OCI-LY1 (cell line): ENCODE measurements around the gene STRADA.
A peak's percentile ranks its signal among the peaks of the same experiment; 100 is the strongest.

Experiments
- H2AFZ ChIP-seq: fragments of 200-600 bp; sonication (generic), shearing (Covaris generic); 2 replicates; pipeline ENCODE4 v1.6.0; 2014; ENCODE audit warnings: antibody characterized with exemption, mild to moderate bottlenecking, low read length
- H3F3A ChIP-seq: fragments of 200-600 bp; sonication (generic), shearing (Covaris generic); 2 replicates; pipeline ENCODE4 v1.6.0; 2014; ENCODE audit warnings: mild to moderate bottlenecking, antibody characterized with exemption, low read length, moderate library complexity; ENCODE audit not compliant: insufficient read depth
- H3K27ac ChIP-seq: fragments of 200-600 bp; sonication (generic); 2 replicates; pipeline ENCODE4 v1.5.1; 2014; ENCODE audit warnings: low read length, mixed run types, mild to moderate bottlenecking, low read depth; ENCODE audit not compliant: poor library complexity, severe bottlenecking
- H3K27me3 ChIP-seq: fragments of 200-600 bp; sonication (generic); 2 replicates; pipeline ENCODE4 v1.6.0; 2014; ENCODE audit warnings: antibody characterized with exemption, mild to moderate bottlenecking, low read length, moderate library complexity; ENCODE audit not compliant: insufficient read depth
- H3K36me3 ChIP-seq: fragments of 200-600 bp; sonication (generic); 2 replicates; pipeline ENCODE4 v1.6.1; 2014; ENCODE audit warnings: mild to moderate bottlenecking, antibody characterized with exemption, low read length, moderate library complexity, mixed read lengths; ENCODE audit not compliant: insufficient read depth
- H3K4me1 ChIP-seq: fragments of 200-600 bp; sonication (generic); 2 replicates; pipeline ENCODE4 v1.5.1; 2014; ENCODE audit warnings: mild to moderate bottlenecking, low read length, moderate library complexity; ENCODE audit not compliant: insufficient read depth, severe bottlenecking
- H3K4me2 ChIP-seq: fragments of 200-600 bp; sonication (generic), shearing (Covaris generic); 2 replicates; pipeline ENCODE4 v1.6.1; 2014; ENCODE audit warnings: low read length
- H3K4me3 ChIP-seq: fragments of 200-600 bp; sonication (generic); 2 replicates; pipeline ENCODE4 v1.5.1; 2014; ENCODE audit warnings: low read length, low read depth, mild to moderate bottlenecking, mixed read lengths; ENCODE audit not compliant: poor library complexity, severe bottlenecking
- H3K79me2 ChIP-seq: fragments of 200-600 bp; shearing (Covaris generic); 2 replicates; pipeline ENCODE4 v1.6.1; 2016; ENCODE audit warnings: mixed run types, low read length, mixed read lengths; ENCODE audit not compliant: insufficient read depth
- H3K9ac ChIP-seq: fragments of 200-600 bp; sonication (generic), shearing (Covaris generic); 2 replicates; pipeline ENCODE4 v1.6.1; 2014; ENCODE audit warnings: mild to moderate bottlenecking, low read length, mixed read lengths
- H3K9me2 ChIP-seq: fragments of 200-600 bp; sonication (generic), shearing (Covaris generic); 2 replicates; pipeline ENCODE4 v1.6.1; 2014; ENCODE audit warnings: low read depth, mild to moderate bottlenecking, low read length, mixed read lengths
- H3K9me3 ChIP-seq: fragments of 200-600 bp; shearing (Covaris generic); 2 replicates; pipeline ENCODE4 v1.6.1; 2014; ENCODE audit warnings: low read length, mixed read lengths
- H4K20me1 ChIP-seq: fragments of 200-600 bp; sonication (generic), shearing (Covaris generic); 2 replicates; pipeline ENCODE4 v1.6.0; 2016; ENCODE audit warnings: mild to moderate bottlenecking, low read length; ENCODE audit not compliant: insufficient read depth
- CTCF ChIP-seq: fragments of 200-600 bp; sonication (generic), shearing (Covaris generic); IDR thresholded peaks from 2 replicates; pipeline ENCODE4 v1.5.1; 2017; ENCODE audit warnings: mild to moderate bottlenecking, antibody characterized with exemption, low read length, moderate library complexity, mixed read lengths
- EZH2 ChIP-seq: fragments of 200-600 bp; sonication (generic), shearing (Covaris generic); IDR thresholded peaks from 2 replicates; pipeline ENCODE4 v1.8.0; 2017; ENCODE audit warnings: borderline replicate concordance, mixed run types, mild to moderate bottlenecking, antibody characterized with exemption, low read length, moderate library complexity, mixed read lengths

Gene STRADA

GRCh38 chr17:63751806-63752205, 10.2 kb upstream of the STRADA start:
- H3K27ac ChIP-seq = no peak overlapping the region

GRCh38 chr17:63741143-63741407, 524 bp downstream of the STRADA start:
- TF ChIP-seq CTCF (no peak), EZH2 (no peak)
- Histone ChIP-seq H3K4me1 (peaks cover 40% of the 10 kb centered on the region), H2AFZ (no peak overlapping the region)

More at GRCh38 chr17:63751806-63752205, 10.2 kb upstream of the STRADA start:
- Histone ChIP-seq H3K4me2 (no peak overlapping the region), H4K20me1 (no peaks in the 10 kb centered on the region), H3K9me3 (no peaks in the 10 kb centered on the region), H3K4me1 (no peaks in the 10 kb centered on the region), H3K9ac (no peak overlapping the region), H3K27me3 (no peaks in the 10 kb centered on the region), H2AFZ (no peak overlapping the region), H3K9me2 (no peaks in the 10 kb centered on the region), H3K4me3 (no peak overlapping the region), H3K79me2 (no peaks in the 10 kb centered on the region), H3F3A (0 out of 2 replicates have a peak, but pooled peaks cover 2% of the 10 kb centered on the region), H3K36me3 (peaks cover 93% of the 10 kb centered on the region)
- no peak for TF ChIP-seq CTCF
- TF ChIP-seq EZH2 = no peak

GRCh38 chr17:63740464-63741142, 996 bp downstream of the STRADA start:
- H2AFZ ChIP-seq = no peak overlapping the region
- H3K4me1 ChIP-seq = peaks cover 36% of the 10 kb centered on the region
- peaks cover 2% of the 10 kb centered on the region; the same call in 1 of the 2 replicates for H3F3A ChIP-seq
- peak overlapping the region; percentile 79 for H3K4me2 ChIP-seq
- no peaks in the 10 kb centered on the region for H3K9me3 ChIP-seq
- H4K20me1 ChIP-seq = no peaks in the 10 kb centered on the region
- no peaks in the 10 kb centered on the region for H3K9me2 ChIP-seq
- H3K27ac ChIP-seq = peak overlapping the region; percentile 71
- peak overlapping the region; percentile 91 for H3K9ac ChIP-seq
- H3K4me3 ChIP-seq = peak overlapping the region; percentile 81
- TF ChIP-seq CTCF = no peak
- TF ChIP-seq EZH2 = no peak
- peaks cover 3% of the 10 kb centered on the region; the same call in 1 of the 2 replicates for H3K36me3 ChIP-seq
- H3K79me2 ChIP-seq = peaks cover 11% of the 10 kb centered on the region; the same call in 1 of the 2 replicates
- no peaks in the 10 kb centered on the region for H3K27me3 ChIP-seq

More at GRCh38 chr17:63741143-63741407, 524 bp downstream of the STRADA start:
- Histone ChIP-seq H3K27ac (peak overlapping the region; percentile 71), H3K9me3 (no peaks in the 10 kb centered on the region), H3K36me3 (peaks cover 7% of the 10 kb centered on the region; the same call in 1 of the 2 replicates), H3K9me2 (no peaks in the 10 kb centered on the region), H3K79me2 (peaks cover 11% of the 10 kb centered on the region; the same call in 1 of the 2 replicates), H3K27me3 (no peaks in the 10 kb centered on the region), H3K4me2 (peak overlapping the region; percentile 79), H4K20me1 (no peaks in the 10 kb centered on the region), H3K4me3 (peak overlapping the region; percentile 81), H3K9ac (peak overlapping the region; percentile 91), H3F3A (peaks cover 6% of the 10 kb centered on the region; the same call in 1 of the 2 replicates)
